AG09319 (cell line): ENCODE measurements around the gene ADGRL2.

Source experiments
- DNase-seq: peaks from one replicate; pipeline ENCODE4 v3.0.0-alpha.2; 2010; ENCODE audit warnings: low read depth; ENCODE audit errors: extremely low read depth
- CTCF ChIP-seq: IDR thresholded peaks from 2 replicates; pipeline ENCODE4 v1.5.1; 2011; ENCODE audit warnings: low read depth, mild to moderate bottlenecking, inconsistent platforms, low read length, moderate library complexity

The ADGRL2 gene

GRCh38 chr1:81801651-81802456 lies 1.1 kb downstream of the ADGRL2 start:
- no peak for DNase-seq
- TF ChIP-seq CTCF, result no peak

DNA sequence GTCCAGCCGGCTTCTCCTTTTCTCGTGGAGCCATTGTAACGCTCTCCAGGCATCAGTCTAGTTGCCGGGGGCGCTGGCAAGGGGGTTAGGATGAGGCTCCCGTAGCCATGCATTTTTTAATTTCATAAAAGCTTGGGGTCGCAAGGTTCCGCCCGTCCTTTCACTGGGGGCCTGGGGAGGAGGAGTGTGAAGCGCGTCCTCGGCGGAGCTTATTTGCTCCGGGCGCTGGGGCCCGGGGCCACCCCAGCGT lies 1.6 kb downstream of the ADGRL2 start:
- no peak for DNase-seq
- no peak for TF ChIP-seq CTCF

DNA sequence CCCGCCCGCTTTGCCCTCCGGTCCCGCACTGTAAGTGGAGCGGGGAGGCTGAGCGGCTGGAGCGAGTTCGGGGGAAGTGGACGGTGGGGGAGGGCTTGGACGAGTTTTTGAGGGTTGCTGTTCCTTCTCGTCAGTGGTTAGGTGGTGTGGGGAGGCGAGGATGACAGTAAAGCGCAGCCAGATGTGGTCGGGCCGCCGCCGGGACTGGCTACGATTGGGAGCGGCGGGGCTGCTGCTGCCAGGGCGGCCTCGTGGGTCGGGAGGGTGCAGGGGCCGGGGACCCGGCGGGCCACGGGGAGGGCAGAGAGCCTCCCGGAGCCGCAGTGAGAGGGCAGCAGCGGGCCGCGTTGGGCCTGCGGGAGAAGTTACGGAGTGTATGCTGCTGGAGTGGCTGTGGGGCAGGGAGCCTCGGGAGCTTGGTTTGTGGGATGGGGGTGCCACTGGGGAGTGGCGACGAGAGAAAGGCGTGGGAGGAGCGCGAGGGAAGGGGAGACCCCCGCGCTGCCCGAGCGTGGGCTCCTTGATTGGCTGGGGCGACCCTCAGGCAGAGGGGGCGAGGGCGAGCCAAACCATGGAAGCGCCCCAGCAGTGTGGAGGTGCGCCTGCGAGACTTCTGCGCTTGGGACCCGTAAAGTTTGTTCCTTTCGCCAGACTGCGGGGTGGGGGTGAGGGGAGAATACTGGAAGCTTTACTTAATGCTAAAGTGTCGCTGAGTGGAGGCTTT lies 2.1 kb downstream of the ADGRL2 start:
- no peak for DNase-seq
- TF ChIP-seq CTCF, result peak; percentile 54

DNA sequence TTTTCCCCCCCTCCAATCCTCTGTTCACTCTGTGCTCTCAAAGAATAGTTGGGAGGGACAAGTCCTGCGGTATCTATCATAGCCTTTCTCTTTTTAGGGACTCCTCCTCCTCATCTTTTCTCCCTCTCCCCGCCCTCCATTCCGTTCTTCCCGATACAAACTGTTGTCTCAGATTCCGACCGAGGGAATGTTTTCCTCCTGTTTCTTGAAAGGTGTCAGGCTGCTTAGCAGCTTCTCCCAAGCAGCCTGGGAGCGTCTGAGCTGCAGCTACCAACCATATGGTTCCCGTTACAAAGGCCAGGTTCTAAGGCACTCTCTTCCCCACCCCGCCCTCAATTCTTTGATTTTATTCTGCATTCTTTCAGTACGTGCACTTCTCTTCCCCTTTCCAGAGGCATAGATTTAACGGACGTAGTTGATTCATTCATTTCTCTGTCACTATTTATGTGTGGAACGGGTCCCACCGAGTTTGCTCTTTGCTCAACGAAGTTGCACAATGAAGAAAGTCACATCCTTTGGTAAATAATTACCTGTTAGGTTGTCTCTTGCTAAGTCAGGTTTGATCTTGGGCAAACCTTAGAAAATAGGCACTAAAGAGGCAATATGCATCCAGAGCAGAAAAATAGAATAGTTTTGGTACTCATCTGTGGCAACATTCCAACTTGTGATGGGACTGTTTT lies 2.8 kb downstream of the ADGRL2 start:
- DNase-seq, result no peak
- no peak for TF ChIP-seq CTCF

DNA sequence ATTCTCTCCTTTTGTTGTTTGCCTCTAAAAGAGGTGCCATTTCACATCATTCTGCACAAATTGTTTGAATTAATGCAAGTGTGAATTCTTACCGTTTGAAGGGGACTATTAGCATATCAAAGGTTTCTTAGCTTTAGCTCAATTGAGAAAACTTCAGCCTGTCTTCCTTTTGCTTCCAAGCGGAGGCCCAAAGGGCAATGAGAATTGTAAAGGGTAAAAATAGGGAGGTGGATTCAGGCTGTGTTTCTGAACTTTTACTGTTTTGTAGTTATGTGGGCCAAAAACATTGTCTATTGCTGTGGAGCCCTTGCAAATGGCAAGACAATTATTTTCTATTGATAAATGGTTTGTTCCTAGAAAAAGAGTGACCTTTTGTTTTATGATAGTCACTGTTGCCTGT lies 3.6 kb downstream of the ADGRL2 start:
- no peak for TF ChIP-seq CTCF
- no peak for DNase-seq

DNA sequence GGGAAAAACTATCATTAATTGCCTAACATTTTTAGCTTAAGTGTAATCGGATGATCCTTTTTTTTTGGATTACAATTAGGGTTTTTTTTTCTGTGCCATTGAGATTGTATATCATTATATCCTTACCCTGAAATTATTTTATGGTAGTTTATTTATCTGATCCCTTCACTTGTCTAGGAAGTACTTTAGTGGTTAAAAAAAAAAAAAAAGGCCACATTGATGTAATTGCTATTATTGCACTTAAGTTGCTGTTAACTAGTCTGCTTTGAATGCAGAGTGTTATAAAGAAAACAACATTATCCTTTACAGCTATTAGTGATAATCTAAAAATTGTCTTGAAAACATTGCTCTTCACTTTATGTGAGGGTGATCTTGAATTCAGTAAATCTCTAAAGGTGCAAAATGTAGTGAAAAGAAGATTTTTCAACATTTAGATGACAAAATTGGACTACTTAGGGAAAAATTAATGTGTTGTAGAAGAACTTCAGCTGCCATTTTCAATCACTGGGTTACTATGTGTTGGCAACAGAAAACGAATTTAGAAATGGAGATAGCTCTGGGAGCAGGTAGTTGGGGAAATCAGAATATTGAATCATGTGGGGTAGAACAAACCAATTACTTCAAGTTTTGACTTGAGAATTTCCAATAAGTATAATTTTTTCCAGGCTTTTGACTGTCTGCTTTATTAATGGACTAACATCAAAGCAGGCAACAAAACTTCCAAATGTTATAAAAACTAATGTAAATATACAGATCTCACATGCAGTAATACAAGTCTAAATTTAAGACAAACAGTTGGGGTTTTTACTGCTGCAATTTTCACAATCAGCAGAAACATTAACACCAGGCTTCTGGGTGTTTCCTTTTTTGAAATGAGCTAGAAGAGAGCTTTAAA lies 5.0 kb downstream of the ADGRL2 start:
- DNase-seq, result no peak
- TF ChIP-seq CTCF, result no peak

DNA sequence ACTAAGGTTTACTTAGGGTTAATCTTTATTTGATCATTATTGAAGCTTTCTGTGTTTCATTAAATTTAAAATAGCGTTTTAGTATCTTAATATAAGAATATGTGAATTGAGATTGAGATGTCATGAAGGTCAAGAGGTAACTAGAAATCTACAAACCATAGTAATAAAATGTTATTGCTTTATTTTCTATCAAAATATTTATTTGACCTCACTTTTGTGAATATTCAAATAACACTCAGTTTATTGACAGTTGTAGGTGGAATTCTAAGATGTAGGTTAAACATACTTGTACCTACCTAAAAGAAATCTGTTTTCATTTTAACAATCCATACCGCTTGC lies 5.7 kb downstream of the ADGRL2 start:
- DNase-seq, result no peak

More for the DNA sequence above, 5.7 kb downstream of the ADGRL2 start:
- TF ChIP-seq CTCF, result no peak
